Skeletal muscle satellite cell (primary cell): Measurements from ENCODE around the gene CFAP74.

ENCODE experiments used
- H3K27me3 ChIP-seq: 2 replicates; pipeline ENCODE4 v1.7.0; 2013; ENCODE audit warnings: low read length; ENCODE audit not compliant: control insufficient read depth, insufficient read depth
- H3K36me3 ChIP-seq: 2 replicates; pipeline ENCODE4 v1.7.0; 2013; ENCODE audit warnings: mild to moderate bottlenecking, control low read depth, low read length; ENCODE audit not compliant: insufficient read depth
- H3K4me1 ChIP-seq: 2 replicates; pipeline ENCODE4 v1.7.0; 2013; ENCODE audit warnings: low read length; ENCODE audit not compliant: control insufficient read depth, insufficient read depth
- H3K4me2 ChIP-seq: 2 replicates; pipeline ENCODE4 v1.7.0; 2013; ENCODE audit warnings: mild to moderate bottlenecking, low read length
- H3K4me3 ChIP-seq: 2 replicates; pipeline ENCODE4 v1.7.0; 2013; ENCODE audit warnings: low read length
- H3K9ac ChIP-seq: 2 replicates; pipeline ENCODE4 v1.7.0; 2013; ENCODE audit warnings: mild to moderate bottlenecking, low read depth, low read length, moderate library complexity
- H3K9me3 ChIP-seq: replicated peaks from 2 replicates; pipeline ENCODE4 v1.7.0; 2013; ENCODE audit warnings: mild to moderate bottlenecking, control low read depth, low read length

Gene CFAP74

DNA sequence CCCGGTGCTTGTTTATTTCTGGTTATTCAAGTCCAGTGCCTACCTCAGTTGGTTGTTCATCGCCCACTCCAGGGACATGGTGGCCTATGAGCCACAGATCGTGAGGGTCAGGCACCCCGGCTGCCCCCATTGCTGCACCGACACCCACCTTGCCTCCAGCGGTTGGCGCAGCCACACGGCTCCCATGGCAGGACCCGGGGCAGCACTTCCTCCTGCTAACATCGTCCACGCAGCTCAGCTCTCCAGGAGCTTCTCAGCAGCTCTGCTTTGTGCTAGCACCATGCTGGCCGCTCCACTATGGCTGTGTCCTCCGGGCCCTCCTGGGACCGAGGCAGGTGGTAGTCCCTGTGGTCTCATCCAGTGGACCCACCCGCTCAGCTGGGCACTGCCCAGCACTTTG lies 32.7 kb upstream of the CFAP74 start:
- Histone ChIP-seq H3K9ac (no peak overlapping the region), H3K9me3 (no peaks in the 10 kb centered on the region), H3K4me2 (no peak overlapping the region), H3K36me3 (no peaks in the 10 kb centered on the region), H3K4me3 (no peak overlapping the region), H3K4me1 (no peaks in the 10 kb centered on the region), H3K27me3 (peaks cover 59% of the 10 kb centered on the region)

DNA sequence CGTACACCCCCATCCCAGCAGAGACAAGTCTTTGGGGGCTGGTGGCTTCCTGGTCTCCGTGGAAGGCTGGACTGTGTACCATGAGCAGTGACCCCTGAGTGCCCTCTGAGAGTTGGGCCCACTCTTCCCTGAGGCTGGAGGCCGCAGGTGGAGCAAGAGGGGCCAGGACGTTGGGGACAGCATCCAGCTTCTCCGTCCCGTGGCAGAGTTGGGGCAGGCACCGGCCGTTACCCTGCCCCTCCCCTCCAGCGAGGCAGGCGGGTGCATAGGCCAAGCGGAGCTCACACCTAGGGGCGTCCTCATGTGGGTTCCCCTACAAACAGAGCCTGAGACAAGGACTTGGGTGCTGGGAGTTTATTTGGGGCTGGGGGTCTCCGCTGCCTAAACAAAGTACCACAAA lies 29.6 kb upstream of the CFAP74 start:
- no peaks in the 10 kb centered on the region for H3K9me3 ChIP-seq
- H3K27me3 ChIP-seq, result peaks cover 58% of the 10 kb centered on the region

DNA sequence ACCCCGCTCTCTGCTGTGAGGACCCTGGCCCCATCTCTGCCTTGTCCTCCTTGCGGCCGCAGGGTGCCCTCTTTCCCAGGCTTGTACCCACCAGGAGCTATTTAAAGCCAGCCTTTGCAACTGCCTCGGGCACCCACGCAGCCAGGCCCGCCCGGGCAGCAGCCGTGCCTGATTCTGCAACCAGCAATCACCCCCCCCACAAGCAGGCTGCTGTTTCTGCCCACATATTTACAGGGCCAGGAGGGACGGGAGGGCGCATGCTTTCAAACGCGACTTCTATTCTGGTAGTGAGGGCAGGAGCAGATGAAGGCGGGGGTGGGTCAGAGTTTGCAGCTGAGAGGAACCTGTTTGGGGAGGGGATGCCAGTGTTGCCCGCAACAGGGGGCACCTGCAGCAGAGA lies 29.2 kb upstream of the CFAP74 start:
- H3K9ac ChIP-seq, result no peak overlapping the region
- peaks cover 53% of the 10 kb centered on the region for H3K27me3 ChIP-seq
- no peak overlapping the region for H3K4me2 ChIP-seq
- no peaks in the 10 kb centered on the region for H3K9me3 ChIP-seq
- no peaks in the 10 kb centered on the region for H3K4me1 ChIP-seq
- no peak overlapping the region for H3K4me3 ChIP-seq
- H3K36me3 ChIP-seq, result no peaks in the 10 kb centered on the region

More for the DNA sequence above, 29.6 kb upstream of the CFAP74 start:
- Histone ChIP-seq H3K4me1 (no peaks in the 10 kb centered on the region), H3K36me3 (no peaks in the 10 kb centered on the region), H3K4me2 (no peak overlapping the region), H3K4me3 (no peak overlapping the region), H3K9ac (no peak overlapping the region)

DNA sequence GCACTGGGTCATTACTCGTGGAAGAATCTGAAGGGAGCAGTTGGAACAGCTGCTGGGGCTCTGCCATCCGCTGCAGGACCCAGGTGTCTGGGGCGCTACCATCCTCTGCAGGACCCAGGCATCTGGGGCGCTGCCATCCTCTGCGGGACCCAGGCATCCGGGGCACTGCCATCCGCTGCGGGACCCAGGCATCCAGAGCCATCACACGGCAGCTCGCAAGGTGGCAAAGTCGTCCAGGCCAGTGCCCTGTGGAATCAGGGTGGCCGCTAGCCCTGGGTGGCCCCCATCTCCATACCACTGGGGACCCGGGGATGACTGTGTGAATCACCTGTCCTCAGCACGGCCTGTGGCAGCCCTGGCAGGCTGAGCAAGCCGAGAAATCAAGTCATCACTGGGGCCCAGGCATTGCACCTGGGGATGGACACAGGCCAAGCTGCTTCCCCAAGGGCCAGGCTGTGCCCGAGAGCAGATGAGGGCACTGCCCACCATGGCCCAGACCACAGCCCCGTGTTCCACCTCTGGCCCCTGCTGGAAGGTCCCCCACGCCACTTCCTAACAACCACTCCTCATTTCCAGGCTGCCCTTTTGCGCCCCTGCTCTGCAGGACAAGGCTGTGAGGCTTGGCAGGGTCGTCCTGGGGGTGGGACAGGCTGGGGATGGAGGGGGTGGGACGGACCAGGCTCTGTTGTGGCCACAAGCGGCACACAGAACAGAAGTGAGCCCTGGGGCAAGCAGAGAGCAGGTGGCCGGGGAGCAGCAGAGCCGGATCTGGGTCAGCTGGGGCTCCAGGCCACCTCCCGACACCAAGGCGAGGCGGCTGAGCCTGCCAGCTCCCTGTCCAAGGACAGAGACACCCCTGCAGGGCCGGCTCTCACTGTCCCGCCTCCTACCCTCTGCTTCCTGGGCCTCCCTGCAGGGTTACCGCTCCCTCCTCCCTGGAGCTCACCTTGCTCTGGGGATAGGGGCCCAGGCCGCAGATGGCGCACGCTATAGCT lies 28.3 kb upstream of the CFAP74 start:
- H3K4me3 ChIP-seq, result no peak overlapping the region
- H3K36me3 ChIP-seq, result no peaks in the 10 kb centered on the region
- H3K27me3 ChIP-seq, result peaks cover 48% of the 10 kb centered on the region
- no peaks in the 10 kb centered on the region for H3K9me3 ChIP-seq
- H3K4me2 ChIP-seq, result no peak overlapping the region
- H3K9ac ChIP-seq, result no peak overlapping the region
- H3K4me1 ChIP-seq, result no peaks in the 10 kb centered on the region

DNA sequence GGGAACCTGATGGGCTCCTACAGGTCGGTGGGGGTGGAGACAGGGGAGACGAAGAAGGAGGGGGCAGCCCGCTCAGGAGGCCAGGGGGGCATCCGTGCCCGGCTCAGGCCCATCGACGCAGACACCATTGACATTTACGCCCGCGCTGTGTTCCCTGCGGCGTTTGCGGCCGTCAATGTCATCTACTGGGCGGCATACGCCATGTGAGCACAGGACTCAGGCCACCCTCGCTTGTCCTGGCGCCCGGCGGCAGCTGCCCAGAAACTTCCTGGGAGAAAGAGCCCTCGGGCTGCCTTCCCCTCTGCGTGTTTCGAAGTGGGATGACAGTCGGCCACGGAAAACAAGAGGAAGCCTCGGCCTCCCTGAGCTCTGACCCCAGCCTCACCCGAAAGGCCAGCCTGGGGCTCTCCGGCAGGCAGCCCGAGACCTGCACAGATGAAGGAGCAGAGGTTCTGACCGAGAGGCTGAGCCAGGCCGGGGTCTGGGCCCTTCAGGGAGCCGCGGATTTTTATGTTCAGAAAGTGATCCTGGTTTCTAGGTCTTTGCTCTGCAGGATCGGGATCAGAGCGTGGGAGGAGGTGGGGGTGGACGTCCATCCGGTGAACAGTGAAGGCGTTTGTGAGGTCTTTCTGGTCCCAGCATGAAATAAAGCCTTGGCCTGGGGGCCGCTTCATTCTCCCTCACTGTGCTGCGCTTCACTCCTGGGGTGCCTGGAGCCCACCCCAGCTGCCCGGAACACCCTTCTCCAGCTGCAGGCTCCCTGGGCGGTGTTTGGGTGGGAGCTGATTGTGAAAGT lies 26.7 kb upstream of the CFAP74 start:
- H3K9me3 ChIP-seq, result no peaks in the 10 kb centered on the region
- H3K9ac ChIP-seq, result no peak overlapping the region
- no peak overlapping the region for H3K4me3 ChIP-seq
- H3K36me3 ChIP-seq, result no peaks in the 10 kb centered on the region
- H3K4me1 ChIP-seq, result peaks cover 7% of the 10 kb centered on the region
- H3K27me3 ChIP-seq, result peaks cover 48% of the 10 kb centered on the region
- no peak overlapping the region for H3K4me2 ChIP-seq

DNA sequence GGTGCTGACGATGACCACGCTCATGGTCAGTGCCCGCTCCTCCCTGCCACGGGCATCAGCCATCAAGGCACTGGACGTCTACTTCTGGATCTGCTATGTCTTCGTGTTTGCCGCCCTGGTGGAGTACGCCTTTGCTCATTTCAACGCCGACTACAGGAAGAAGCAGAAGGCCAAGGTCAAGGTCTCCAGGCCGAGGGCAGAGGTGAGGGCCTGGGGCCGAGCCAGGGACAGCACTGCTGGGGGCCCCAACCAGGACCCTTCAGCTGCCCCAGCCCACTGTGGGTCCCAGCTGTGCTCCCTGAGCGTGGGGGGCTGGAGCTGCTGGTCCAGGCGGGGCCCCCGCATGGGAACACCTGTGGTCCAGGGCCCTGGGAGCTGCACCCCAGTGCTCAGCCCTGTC lies 26.0 kb upstream of the CFAP74 start:
- H3K9ac ChIP-seq, result no peak overlapping the region
- peaks cover 7% of the 10 kb centered on the region for H3K4me1 ChIP-seq
- no peaks in the 10 kb centered on the region for H3K36me3 ChIP-seq
- peaks cover 47% of the 10 kb centered on the region for H3K27me3 ChIP-seq
- H3K9me3 ChIP-seq, result no peaks in the 10 kb centered on the region
- no peak overlapping the region for H3K4me3 ChIP-seq
- no peak overlapping the region for H3K4me2 ChIP-seq

DNA sequence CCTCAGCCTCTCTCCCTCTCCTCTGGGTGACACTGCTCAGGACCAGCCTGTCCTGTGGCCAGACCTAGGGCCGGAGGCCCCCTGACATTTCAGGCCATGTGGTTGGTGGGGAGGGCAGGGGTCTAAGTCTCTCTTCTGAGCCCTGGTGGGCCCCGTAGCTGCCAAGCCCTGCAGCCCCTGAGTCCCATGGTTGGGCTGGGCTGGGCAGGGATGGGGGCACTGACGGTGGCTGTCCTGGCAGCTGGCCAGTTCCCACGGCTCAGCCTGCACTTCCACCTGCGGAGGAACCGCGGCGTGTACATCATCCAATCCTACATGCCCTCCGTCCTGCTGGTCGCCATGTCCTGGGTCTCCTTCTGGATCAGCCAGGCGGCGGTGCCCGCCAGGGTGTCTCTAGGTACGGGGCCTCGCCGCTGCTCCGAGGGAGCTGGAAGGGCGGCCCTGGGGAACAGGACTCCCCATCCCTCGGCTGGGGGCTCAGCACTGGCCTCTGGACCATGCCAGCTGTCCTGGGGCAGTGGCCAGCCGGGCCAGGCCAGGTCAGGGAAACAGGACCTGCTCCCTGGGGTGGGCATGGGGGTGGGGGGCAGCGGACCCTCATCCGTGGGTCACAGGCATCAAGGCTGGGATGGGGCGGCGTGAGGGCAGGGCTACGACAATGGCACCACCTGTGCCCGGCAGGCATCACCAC lies 25.4 kb upstream of the CFAP74 start:
- H3K9ac ChIP-seq, result no peak overlapping the region
- H3K4me3 ChIP-seq, result no peak overlapping the region
- H3K36me3 ChIP-seq, result no peaks in the 10 kb centered on the region
- no peaks in the 10 kb centered on the region for H3K9me3 ChIP-seq
- H3K4me1 ChIP-seq, result peaks cover 7% of the 10 kb centered on the region
- H3K4me2 ChIP-seq, result no peak overlapping the region
- H3K27me3 ChIP-seq, result peaks cover 46% of the 10 kb centered on the region

DNA sequence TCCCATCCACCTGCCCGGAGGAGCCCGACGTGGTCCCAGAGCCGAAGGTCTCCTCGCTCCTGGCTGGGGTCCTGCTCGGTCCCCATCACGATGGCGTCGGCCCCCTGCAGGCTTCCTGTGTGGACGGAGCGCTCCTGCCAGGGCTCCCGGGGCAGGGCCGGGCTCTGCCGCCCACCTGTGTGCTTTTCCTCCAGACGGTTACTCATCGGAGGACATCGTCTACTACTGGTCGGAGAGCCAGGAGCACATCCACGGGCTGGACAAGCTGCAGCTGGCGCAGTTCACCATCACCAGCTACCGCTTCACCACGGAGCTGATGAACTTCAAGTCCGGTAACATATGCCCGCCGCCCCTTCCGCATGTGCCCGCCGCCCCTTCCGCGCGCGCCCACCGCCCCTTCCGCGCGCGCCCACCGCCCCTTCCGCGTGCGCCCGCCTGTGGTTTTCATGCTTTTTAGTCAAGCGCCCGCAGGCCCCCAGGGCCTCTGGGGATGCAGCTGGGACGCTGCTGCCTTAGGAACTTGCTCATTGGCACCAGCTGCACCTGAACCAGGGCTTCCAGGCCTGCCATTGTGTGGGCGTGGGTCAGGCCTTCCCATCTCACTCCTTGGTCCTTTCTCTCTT lies 24.5 kb upstream of the CFAP74 start:
- no peak overlapping the region for H3K4me3 ChIP-seq
- H3K9me3 ChIP-seq, result no peaks in the 10 kb centered on the region
- no peak overlapping the region for H3K4me2 ChIP-seq
- no peak overlapping the region for H3K9ac ChIP-seq
- H3K27me3 ChIP-seq, result peaks cover 37% of the 10 kb centered on the region
- no peaks in the 10 kb centered on the region for H3K36me3 ChIP-seq
- peaks cover 7% of the 10 kb centered on the region for H3K4me1 ChIP-seq

DNA sequence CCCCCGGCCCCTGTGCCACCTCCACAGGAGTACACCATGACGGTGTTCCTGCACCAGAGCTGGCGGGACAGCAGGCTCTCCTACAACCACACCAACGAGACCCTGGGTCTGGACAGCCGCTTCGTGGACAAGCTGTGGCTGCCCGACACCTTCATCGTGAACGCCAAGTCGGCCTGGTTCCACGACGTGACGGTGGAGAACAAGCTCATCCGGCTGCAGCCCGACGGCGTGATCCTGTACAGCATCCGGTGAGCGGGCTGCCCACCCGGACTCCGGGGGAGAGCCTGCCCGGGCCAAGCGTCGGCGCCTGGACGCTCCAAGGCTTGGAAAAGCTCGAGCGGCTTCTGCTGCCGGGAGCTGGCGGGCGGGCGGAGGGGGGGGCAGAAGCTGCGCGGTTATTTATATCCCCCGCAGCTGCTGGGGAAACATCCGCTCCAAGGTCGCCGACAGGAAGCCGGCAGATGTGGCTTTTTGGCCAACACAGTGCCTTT lies 21.9 kb upstream of the CFAP74 start:
- H3K27me3 ChIP-seq, result peaks cover 43% of the 10 kb centered on the region
- no peak overlapping the region for H3K9ac ChIP-seq

DNA sequence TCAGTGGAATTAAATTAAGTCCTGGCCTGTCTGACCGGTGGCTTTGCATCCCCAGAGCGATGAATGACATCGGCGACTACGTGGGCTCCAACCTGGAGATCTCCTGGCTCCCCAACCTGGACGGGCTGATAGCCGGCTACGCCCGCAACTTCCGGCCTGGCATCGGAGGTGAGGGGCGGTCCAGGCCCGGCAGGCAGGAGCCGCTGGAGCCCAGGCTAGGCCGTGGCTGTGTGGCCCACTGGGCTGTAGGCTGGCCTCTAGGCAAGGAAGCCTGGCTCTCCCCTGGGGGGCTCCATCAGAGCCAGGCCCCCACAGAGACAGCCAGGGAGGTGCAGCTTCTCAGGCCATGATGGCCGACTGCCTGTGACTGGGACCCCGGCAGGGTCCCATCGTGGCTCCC lies 21.3 kb upstream of the CFAP74 start:
- H3K27me3 ChIP-seq, result peaks cover 48% of the 10 kb centered on the region

More for the DNA sequence above, 21.9 kb upstream of the CFAP74 start:
- Histone ChIP-seq H3K9me3 (no peaks in the 10 kb centered on the region), H3K4me1 (peaks cover 7% of the 10 kb centered on the region), H3K4me3 (peak overlapping the region; percentile 56), H3K36me3 (no peaks in the 10 kb centered on the region), H3K4me2 (peak overlapping the region; percentile 59)

DNA sequence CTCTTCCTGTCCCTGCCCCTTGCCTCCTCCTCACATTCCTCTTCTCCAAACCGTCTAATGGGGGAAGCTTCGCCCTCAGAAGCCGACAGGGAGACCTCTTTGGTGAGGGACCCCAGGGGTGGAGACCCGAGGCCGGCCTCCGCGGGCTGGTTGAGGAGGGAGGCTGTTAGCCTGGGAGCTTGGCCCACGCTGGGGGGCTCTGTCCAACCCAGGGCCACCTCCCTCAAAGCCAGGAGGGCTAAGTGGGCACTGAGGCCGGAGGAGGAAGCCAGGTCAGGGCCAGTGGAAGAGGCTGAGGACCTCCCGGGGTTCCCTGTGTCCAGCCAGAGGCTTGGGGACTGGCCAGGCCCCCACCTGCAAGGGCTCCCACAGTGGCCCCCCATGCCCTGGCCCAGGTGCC lies 20.9 kb upstream of the CFAP74 start:
- Histone ChIP-seq H3K36me3 (no peaks in the 10 kb centered on the region), H3K4me1 (peaks cover 7% of the 10 kb centered on the region), H3K9ac (no peak overlapping the region), H3K27me3 (peaks cover 51% of the 10 kb centered on the region), H3K4me2 (no peak overlapping the region), H3K4me3 (no peak overlapping the region), H3K9me3 (no peaks in the 10 kb centered on the region)

More for the DNA sequence above, 21.3 kb upstream of the CFAP74 start:
- Histone ChIP-seq H3K4me2 (no peak overlapping the region), H3K9ac (no peak overlapping the region), H3K4me3 (no peak overlapping the region), H3K36me3 (no peaks in the 10 kb centered on the region), H3K9me3 (no peaks in the 10 kb centered on the region), H3K4me1 (peaks cover 7% of the 10 kb centered on the region)
